HG02623 (cell line): ENCODE data around the gene PHACTR2.
A peak's percentile ranks its signal among the peaks of the same experiment; 100 is the strongest.
"Not testable (repeated sequence)": the region's sequence is repeated elsewhere in the genome, so short reads cannot be mapped to it uniquely, and the experiment has no call there.

Experiments
- ATAC-seq: cut with Tn5 transposase; IDR thresholded peaks from one replicate; pipeline ENCODE4 v1.9.1; 2021; ENCODE audit warnings: moderate library complexity; ENCODE audit not compliant: unreplicated experiment

PHACTR2 gene

GRCh38 chr6:143851706-143852105, 173.9 kb downstream of the PHACTR2 start:
- not testable (repeated sequence) for ATAC-seq

GRCh38 chr6:143855057-143855456, 177.3 kb downstream of the PHACTR2 start:
- ATAC-seq, result not testable (repeated sequence)

- not testable (repeated sequence) for ATAC-seq
Observed at GRCh38 chr6:143856762-143857161, 179.0 kb downstream of the PHACTR2 start.

DNA sequence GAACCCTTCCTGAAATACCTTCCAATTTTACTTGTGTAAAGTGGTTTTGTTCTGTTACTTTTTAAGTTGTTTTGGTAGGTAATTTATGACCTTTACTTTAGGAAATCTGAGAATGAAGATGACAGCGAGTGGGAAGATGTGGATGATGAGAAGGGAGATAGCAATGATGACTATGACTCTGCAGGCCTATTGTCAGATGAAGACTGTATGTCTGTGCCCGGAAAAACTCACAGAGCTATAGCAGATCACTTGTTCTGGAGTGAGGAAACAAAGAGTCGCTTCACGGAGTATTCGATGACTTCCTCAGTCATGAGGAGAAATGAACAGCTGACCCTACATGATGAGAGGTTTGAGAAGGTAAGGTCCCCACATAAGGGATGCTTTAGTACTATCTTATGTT, 179.9 kb downstream of the PHACTR2 start:
- no peak for ATAC-seq

DNA sequence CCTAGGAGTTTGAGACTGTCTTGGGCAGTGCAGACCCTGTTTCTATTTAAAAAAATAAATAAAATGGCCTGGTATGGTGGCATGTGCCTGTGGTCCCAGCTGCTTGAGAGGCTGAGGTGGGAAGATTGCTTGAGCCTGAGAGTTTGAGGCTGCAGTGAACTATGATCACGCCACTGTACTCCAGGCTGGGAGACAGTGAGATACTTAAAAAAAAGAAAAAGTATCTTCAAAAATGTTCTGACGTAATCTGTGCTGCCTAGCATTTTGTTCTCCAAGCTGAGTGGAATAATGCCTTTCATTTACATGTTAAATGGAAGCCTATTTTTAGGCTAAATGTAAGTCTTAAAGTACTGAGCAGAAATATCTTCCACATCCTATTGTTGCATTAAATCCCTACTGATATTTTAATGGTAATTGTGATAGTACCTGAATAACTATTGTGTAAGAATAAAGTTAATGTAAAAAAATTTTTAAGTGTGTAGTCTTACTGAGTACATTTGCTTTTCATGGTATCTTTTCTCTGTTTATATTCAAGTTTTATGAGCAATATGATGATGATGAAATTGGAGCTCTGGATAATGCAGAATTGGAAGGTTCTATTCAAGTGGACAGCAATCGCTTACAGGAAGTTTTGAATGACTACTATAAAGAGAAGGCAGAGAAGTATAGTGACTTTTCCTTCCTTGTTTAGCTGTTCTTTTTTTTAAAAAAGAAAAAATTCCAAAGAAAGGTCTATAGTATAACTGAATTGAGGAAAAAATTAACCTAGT, 182.3 kb downstream of the PHACTR2 start:
- ATAC-seq, result no peak

- ATAC-seq, result no peak
Observed at GRCh38 chr6:143863771-143864170, 186.0 kb downstream of the PHACTR2 start.

GRCh38 chr6:143864234-143864633, 186.5 kb downstream of the PHACTR2 start, which contains the start of gene ZC2HC1B:
Gene ZC2HC1B, plus strand, starts transcription at chr6:143864474. Its CDS starts 66 bp downstream, at chr6:143864540.
- ATAC-seq, result no peak

- no peak for ATAC-seq
Observed at GRCh38 chr6:143867236-143867635, 189.5 kb downstream of the PHACTR2 start.

- not testable (repeated sequence) for ATAC-seq
Observed at GRCh38 chr6:143868808-143869207, 191.0 kb downstream of the PHACTR2 start.

DNA sequence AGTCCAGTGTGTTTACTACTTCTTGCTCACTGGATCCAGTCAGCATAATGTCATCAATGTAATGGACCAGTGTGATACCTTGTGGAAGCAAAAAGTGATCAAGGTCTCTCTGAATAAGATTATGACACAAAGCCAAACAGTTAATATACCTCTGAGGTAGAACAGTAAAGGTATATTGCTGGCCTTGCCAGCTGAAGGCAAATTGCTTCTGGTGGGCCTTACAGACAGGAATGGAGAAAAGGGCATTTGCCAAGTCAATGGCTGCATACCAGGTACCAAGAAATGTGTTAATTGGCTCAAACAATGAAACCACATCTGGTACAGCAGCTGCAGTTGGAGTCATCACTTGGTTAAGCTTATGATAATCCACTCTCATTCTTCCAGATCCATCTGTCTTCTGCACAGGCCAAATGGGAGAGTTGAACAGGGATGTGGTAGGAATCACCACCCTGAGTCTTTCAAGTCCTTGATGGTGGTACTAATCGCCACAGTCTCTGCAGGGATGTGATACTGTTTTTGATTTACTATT, 193.5 kb downstream of the PHACTR2 start:
- ATAC-seq, result not testable (repeated sequence)

GRCh38 chr6:143872201-143872600, 194.4 kb downstream of the PHACTR2 start:
- ATAC-seq, result peak; percentile 96

DNA sequence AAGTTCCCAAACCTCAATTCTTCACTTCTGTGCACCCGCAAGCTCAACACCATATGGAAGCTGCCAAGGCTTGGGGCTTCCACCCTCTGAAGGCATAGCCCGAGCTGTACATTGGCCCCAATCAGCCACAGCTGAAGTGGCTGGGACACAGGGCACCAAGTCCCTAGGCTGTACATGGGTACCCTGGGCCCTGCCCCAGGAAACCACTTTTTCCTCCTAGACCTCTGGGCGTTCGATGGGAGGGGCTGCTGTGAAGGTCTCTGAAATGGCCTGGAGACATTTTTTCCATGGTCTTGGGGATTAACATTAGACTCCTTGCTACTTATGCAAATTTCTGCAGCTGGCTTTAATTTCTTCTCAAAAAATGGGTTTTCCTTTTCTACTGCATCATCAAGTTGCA, 195.8 kb downstream of the PHACTR2 start:
- not testable (repeated sequence) for ATAC-seq

DNA sequence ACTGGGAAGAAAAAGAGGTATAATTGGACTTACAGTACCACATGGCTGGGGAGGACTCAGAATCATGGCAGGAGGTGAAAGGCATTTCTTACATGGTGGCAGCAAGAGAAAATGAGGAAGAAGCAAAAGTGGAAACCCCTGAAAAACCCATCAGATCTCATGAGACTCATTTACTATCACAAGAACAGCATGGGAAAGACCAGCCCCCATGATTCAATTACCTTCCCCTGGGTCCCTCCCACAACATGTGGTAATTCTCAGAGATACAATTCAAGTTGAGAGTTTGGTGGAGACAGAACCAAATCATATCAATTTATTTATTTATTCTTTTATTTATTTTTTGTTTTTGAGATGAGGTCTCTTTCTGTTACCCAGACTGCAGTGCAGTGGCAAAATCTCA, 196.7 kb downstream of the PHACTR2 start:
- ATAC-seq, result not testable (repeated sequence)

DNA sequence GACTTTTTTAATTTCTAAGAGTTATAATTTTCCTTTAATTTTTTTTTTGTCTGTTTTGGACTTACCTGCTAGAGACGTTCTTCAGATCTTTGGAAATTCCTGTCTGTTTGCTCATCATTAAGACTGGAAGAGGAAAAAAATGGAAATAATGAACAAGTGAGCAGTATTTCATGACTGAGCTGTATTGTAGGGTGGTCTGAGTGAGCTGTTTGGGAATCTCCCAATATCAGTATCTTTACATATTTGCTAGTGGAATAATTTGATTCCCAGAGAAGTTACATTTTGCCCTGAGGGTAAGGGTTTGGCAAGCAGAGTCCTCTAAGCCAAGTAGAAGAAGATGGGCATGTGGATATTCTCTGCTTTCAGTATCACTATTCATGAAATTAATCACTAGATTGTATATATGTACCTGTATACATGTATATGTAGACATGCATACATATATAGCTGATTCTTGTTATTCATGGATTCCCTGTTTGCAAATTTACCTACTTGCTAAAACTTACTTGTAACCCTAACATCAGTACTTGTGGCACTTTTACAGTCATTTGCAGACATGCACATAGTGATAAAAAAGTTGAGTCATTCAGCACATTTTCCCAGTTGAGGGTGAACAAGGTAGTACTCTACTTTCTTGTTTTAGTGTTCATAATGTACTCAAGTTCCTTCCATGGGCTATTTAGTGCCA, 200.0 kb downstream of the PHACTR2 start:
- no peak for ATAC-seq

GRCh38 chr6:143878272-143878760, 200.6 kb downstream of the PHACTR2 start:
- ATAC-seq, result no peak

DNA sequence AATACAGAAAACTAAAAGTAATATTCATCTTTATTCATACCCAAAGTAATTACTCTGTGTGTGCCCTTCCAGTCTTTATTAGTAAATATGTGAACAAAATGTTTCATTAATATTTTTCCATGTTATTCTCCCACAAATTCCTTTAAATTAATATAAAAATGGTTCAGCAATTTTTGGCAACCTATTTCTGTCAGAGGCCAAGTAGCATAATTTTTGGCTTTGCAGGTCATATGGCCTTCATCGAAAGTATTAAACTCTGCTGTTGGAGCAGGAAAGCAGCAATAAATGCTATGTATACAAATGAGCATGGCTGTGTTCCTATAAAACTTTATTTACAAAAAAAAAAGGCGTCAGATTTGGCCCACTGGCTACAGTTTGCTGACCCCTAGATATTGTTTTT, 202.6 kb downstream of the PHACTR2 start:
- no peak for ATAC-seq
